ENCODE results near the gene TMEM61.

GRCh38 chr1:54977533-54978297, 2.7 kb upstream of the TMEM61 start:
- TF ChIP-seq, protein P1, sequence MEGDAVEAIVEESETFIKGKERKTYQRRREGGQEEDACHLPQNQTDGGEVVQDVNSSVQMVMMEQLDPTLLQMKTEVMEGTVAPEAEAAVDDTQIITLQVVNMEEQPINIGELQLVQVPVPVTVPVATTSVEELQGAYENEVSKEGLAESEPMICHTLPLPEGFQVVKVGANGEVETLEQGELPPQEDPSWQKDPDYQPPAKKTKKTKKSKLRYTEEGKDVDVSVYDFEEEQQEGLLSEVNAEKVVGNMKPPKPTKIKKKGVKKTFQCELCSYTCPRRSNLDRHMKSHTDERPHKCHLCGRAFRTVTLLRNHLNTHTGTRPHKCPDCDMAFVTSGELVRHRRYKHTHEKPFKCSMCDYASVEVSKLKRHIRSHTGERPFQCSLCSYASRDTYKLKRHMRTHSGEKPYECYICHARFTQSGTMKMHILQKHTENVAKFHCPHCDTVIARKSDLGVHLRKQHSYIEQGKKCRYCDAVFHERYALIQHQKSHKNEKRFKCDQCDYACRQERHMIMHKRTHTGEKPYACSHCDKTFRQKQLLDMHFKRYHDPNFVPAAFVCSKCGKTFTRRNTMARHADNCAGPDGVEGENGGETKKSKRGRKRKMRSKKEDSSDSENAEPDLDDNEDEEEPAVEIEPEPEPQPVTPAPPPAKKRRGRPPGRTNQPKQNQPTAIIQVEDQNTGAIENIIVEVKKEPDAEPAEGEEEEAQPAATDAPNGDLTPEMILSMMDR (IDR thresholded peaks at IDR 0.05), result no peak
- no peak for TF ChIP-seq POLR2A (IDR thresholded peaks at IDR 0.05)

All from right lobe of liver (tissue), 4 donors.